ENCODE measurements around the gene LILRB5.

- TF ChIP-seq CTCF (IDR thresholded peaks at IDR 0.05 in 4 of 5, conservative IDR thresholded peaks at IDR 0.05 in 1 of 5) (no peak), POLR2A (IDR thresholded peaks at IDR 0.05) (no peak)
Observed at GRCh38 chr19:54248016-54248601, 9.0 kb downstream of the LILRB5 start.
